ENCODE results near the gene MACROH2A1.
"Not testable (repeated sequence)": the region's sequence is repeated elsewhere in the genome, so short reads cannot be mapped to it uniquely, and the experiment has no call there.

The MACROH2A1 gene

DNA sequence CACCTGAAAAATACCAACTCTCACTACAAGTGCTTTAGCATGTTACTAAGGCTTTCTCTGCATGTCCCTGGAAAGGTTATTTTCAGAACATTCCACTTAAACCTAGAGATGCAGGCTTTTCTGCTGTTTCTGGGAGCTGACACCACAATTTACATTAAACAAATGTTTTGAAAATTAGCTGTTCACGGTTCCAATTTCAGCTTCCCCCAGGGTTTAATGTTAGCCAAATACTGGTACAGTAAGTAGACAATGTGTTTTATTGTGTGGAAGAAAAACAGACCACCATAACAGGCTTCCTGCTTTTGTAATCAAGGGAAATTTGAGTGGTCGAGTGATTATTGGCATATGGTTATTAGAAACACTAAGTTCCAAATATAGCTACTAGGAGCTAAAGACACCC lies 32.0 kb downstream of the MACROH2A1 start (continued):
- TF ChIP-seq ZFP3 (CRISPR knock-in tag; IDR thresholded peaks at IDR 0.05) (no peak), OSR1 (CRISPR knock-in tag; IDR thresholded peaks at IDR 0.05) (no peak), ESRRG (CRISPR knock-in tag; IDR thresholded peaks at IDR 0.05) (no peak), GLIS3 (CRISPR knock-in tag; IDR thresholded peaks at IDR 0.05) (no peak), TOX (CRISPR knock-in tag; IDR thresholded peaks at IDR 0.05; ENCODE audit: borderline replicate concordance) (no peak), RARB (CRISPR knock-in tag; IDR thresholded peaks at IDR 0.05) (no peak)
- TF ChIP-seq, protein P1, sequence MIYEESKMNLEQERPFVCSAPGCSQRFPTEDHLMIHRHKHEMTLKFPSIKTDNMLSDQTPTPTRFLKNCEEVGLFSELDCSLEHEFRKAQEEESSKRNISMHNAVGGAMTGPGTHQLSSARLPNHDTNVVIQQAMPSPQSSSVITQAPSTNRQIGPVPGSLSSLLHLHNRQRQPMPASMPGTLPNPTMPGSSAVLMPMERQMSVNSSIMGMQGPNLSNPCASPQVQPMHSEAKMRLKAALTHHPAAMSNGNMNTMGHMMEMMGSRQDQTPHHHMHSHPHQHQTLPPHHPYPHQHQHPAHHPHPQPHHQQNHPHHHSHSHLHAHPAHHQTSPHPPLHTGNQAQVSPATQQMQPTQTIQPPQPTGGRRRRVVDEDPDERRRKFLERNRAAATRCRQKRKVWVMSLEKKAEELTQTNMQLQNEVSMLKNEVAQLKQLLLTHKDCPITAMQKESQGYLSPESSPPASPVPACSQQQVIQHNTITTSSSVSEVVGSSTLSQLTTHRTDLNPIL (CRISPR knock-in tag; IDR thresholded peaks at IDR 0.05; ENCODE audit: low read depth), result no peak
- TF ChIP-seq, protein P2, sequence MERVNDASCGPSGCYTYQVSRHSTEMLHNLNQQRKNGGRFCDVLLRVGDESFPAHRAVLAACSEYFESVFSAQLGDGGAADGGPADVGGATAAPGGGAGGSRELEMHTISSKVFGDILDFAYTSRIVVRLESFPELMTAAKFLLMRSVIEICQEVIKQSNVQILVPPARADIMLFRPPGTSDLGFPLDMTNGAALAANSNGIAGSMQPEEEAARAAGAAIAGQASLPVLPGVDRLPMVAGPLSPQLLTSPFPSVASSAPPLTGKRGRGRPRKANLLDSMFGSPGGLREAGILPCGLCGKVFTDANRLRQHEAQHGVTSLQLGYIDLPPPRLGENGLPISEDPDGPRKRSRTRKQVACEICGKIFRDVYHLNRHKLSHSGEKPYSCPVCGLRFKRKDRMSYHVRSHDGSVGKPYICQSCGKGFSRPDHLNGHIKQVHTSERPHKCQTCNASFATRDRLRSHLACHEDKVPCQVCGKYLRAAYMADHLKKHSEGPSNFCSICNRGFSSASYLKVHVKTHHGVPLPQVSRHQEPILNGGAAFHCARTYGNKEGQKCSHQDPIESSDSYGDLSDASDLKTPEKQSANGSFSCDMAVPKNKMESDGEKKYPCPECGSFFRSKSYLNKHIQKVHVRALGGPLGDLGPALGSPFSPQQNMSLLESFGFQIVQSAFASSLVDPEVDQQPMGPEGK (CRISPR knock-in tag; IDR thresholded peaks at IDR 0.05; ENCODE audit: borderline replicate concordance), result no peak

DNA sequence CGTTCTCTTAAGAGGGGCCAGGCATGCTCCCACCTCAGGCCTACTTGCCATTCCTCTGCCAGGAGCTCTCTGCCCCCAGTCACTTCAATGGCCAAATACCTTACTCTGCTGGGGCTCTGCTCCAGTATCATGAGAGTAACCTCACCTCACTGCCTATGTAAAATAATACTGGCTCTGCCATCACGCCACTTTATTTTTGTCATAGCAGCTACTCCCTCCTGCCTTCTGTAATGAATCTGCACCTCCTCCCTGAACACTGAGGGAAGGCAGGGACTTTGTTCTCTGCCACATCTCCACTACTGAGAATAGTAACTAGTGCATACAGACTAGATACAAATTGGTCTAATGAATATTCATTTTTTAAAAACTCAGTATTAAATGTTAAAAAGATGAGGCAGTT lies 33.8 kb downstream of the MACROH2A1 start:
- TF ChIP-seq RARB (CRISPR knock-in tag; IDR thresholded peaks at IDR 0.05), result no peak

DNA sequence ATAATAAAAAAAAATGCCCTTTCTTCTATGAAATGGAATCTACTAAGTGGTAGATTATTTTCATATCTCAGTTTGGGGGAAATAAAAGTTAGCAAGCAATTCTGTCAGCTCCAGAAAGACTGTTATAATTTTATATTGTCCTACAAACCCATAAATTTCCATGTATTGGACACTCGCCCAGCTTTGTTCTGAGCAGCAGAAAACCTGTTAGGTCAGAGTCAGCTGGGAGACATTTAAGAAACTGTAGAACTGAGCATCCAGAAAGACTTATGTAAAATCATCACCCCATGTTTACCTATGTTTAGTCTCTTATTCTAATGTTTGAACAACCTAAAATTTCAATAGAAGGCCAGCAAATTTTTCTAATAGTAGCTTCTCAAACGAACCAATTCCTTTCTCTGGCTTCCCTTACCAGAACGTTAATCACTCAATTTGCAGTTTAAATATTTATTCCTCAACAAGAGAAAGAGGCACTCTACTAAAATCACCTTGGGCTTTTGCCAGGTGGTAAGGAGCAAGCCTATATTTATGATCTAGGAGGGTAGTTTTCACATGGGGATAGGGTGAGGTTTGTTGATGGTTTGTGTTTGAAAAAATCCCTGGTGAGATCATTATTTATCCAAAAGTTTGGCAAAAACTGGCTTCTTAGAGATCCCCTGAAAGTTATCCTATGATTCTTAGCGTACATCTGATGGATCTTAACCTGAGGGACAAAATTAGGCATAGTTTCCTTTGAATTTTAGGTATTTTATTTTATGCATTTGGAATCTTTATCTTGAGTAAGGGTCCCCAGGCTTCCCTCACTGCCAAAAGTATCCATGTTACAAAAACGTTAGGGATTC lies 34.4 kb downstream of the MACROH2A1 start:
- ATAC-seq, result no peak
- TF ChIP-seq ZFP3 (CRISPR knock-in tag; IDR thresholded peaks at IDR 0.05), result no peak
- TF ChIP-seq, protein P2 (CRISPR knock-in tag; IDR thresholded peaks at IDR 0.05; ENCODE audit: borderline replicate concordance), result no peak
- TF ChIP-seq ARNTL (CRISPR knock-in tag; IDR thresholded peaks at IDR 0.05; ENCODE audit: borderline replicate concordance, low read depth), result no peak
- TF ChIP-seq ISL1 (CRISPR knock-in tag; IDR thresholded peaks at IDR 0.05), result no peak
- TF ChIP-seq, protein P3, sequence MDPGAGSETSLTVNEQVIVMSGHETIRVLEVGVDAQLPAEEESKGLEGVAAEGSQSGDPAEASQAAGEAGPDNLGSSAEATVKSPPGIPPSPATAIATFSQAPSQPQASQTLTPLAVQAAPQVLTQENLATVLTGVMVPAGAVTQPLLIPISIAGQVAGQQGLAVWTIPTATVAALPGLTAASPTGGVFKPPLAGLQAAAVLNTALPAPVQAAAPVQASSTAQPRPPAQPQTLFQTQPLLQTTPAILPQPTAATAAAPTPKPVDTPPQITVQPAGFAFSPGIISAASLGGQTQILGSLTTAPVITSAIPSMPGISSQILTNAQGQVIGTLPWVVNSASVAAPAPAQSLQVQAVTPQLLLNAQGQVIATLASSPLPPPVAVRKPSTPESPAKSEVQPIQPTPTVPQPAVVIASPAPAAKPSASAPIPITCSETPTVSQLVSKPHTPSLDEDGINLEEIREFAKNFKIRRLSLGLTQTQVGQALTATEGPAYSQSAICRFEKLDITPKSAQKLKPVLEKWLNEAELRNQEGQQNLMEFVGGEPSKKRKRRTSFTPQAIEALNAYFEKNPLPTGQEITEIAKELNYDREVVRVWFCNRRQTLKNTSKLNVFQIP (CRISPR knock-in tag; IDR thresholded peaks at IDR 0.05; ENCODE audit: borderline replicate concordance, low read depth), result no peak
- TF ChIP-seq ZNF565 (CRISPR knock-in tag; conservative IDR thresholded peaks at IDR 0.05; ENCODE audit: low read depth), result no peak
- TF ChIP-seq, protein P4, sequence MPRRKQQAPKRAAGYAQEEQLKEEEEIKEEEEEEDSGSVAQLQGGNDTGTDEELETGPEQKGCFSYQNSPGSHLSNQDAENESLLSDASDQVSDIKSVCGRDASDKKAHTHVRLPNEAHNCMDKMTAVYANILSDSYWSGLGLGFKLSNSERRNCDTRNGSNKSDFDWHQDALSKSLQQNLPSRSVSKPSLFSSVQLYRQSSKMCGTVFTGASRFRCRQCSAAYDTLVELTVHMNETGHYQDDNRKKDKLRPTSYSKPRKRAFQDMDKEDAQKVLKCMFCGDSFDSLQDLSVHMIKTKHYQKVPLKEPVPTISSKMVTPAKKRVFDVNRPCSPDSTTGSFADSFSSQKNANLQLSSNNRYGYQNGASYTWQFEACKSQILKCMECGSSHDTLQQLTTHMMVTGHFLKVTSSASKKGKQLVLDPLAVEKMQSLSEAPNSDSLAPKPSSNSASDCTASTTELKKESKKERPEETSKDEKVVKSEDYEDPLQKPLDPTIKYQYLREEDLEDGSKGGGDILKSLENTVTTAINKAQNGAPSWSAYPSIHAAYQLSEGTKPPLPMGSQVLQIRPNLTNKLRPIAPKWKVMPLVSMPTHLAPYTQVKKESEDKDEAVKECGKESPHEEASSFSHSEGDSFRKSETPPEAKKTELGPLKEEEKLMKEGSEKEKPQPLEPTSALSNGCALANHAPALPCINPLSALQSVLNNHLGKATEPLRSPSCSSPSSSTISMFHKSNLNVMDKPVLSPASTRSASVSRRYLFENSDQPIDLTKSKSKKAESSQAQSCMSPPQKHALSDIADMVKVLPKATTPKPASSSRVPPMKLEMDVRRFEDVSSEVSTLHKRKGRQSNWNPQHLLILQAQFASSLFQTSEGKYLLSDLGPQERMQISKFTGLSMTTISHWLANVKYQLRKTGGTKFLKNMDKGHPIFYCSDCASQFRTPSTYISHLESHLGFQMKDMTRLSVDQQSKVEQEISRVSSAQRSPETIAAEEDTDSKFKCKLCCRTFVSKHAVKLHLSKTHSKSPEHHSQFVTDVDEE (CRISPR knock-in tag; IDR thresholded peaks at IDR 0.05), result no peak
- no peak for TF ChIP-seq OSR1 (CRISPR knock-in tag; IDR thresholded peaks at IDR 0.05)
- TF ChIP-seq GLIS3 (CRISPR knock-in tag; IDR thresholded peaks at IDR 0.05), result no peak
- no peak for TF ChIP-seq ZFP30 (CRISPR knock-in tag; IDR thresholded peaks at IDR 0.05)
- no peak for TF ChIP-seq CSDC2 (CRISPR knock-in tag; IDR thresholded peaks at IDR 0.05)
- no peak for TF ChIP-seq BACH2 (CRISPR knock-in tag; IDR thresholded peaks at IDR 0.05; ENCODE audit: borderline replicate concordance)
- TF ChIP-seq, protein P5, sequence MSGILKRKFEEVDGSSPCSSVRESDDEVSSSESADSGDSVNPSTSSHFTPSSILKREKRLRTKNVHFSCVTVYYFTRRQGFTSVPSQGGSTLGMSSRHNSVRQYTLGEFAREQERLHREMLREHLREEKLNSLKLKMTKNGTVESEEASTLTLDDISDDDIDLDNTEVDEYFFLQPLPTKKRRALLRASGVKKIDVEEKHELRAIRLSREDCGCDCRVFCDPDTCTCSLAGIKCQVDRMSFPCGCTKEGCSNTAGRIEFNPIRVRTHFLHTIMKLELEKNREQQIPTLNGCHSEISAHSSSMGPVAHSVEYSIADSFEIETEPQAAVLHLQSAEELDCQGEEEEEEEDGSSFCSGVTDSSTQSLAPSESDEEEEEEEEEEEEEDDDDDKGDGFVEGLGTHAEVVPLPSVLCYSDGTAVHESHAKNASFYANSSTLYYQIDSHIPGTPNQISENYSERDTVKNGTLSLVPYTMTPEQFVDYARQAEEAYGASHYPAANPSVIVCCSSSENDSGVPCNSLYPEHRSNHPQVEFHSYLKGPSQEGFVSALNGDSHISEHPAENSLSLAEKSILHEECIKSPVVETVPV (CRISPR knock-in tag; IDR thresholded peaks at IDR 0.05), result no peak
- TF ChIP-seq PPARA (CRISPR knock-in tag; IDR thresholded peaks at IDR 0.05; ENCODE audit: borderline replicate concordance), result no peak
- TF ChIP-seq TOX (CRISPR knock-in tag; IDR thresholded peaks at IDR 0.05; ENCODE audit: borderline replicate concordance), result no peak

More for the DNA sequence above, 33.8 kb downstream of the MACROH2A1 start:
- ATAC-seq, result no peak

DNA sequence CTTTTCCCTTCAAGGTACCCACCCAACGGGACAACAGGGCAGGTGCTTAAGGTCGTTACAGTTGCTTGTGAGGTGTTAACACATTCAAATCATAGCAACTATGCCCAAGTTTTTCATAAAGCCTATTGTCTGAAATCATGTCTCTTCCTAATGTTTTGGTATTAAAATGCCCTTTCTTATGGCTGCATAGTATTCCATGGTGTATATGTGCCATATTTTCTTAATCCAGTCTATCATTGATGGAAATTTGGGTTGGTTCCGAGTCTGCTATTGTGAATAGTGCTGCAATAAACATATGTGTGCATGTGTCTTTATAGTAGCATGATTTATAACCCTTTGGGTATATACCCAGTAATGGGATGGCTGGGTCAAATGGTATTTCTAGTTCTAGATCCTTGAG lies 35.7 kb downstream of the MACROH2A1 start:
- ATAC-seq, result not testable (repeated sequence)

All from SK-N-SH treated with all-trans-retinoic acid at 6 μM for 48 hours (cell line).